Natural killer cell treated with Interleukin-12 subunit alpha and Interleukin-12 subunit beta and Interleukin-15 and Interleukin-18, amount 100 ng/mL, for 72 hours (primary cell): ENCODE data around the gene CFAP251. TPM values are rescaled to one million over a fixed set of nuclear protein-coding genes. Genes with fewer than 3 reads are reported as not detected.
A peak's percentile ranks its signal among the peaks of the same experiment; 100 is the strongest.

ENCODE experiments used
- ATAC-seq, 2 donors: fragments of 150-1000 bp; cut with Tn5 transposase in 1 of 2; sonication (Bioruptor Pico), chemical (Tn5 transposase) in 1 of 2; 2 replicates each; pipeline ENCODE4 v1.10.0; 2021
- DNase-seq: peaks from one replicate; pipeline ENCODE4 v3.0.0; 2022; ENCODE audit warnings: low spot score
- H3K27ac Mint-ChIP-seq, 2 donors: 1 replicate in 1 of 2; 2 replicates in 1 of 2; pipeline ENCODE4 v1.8.0; 2022; ENCODE audit warnings: mixed read lengths in 2 of 2, mild to moderate bottlenecking in 1 of 2, moderate library complexity in 1 of 2
- H3K27me3 Mint-ChIP-seq, 2 donors: 1 replicate in 1 of 2; 2 replicates in 1 of 2; pipeline ENCODE4 v1.8.0; 2022; ENCODE audit warnings: mixed read lengths in 2 of 2
- H3K36me3 Mint-ChIP-seq: one replicate; pipeline ENCODE4 v1.8.0; 2022; ENCODE audit warnings: mixed read lengths
- H3K4me1 Mint-ChIP-seq, 2 donors: 1 replicate in 1 of 2; 2 replicates in 1 of 2; pipeline ENCODE4 v1.8.0; 2022; ENCODE audit warnings: low read depth in 2 of 2, mixed read lengths in 2 of 2, mild to moderate bottlenecking in 1 of 2
- H3K4me3 Mint-ChIP-seq: one replicate; pipeline ENCODE4 v1.8.0; 2022; ENCODE audit warnings: mixed read lengths
- H3K9me3 Mint-ChIP-seq: 2 replicates; pipeline ENCODE4 v1.8.0; 2022; ENCODE audit warnings: mixed read lengths
- total RNA-seq, 2 donors: library from RNA; stranded (reverse); gene quantifications; one replicate each; pipeline ENCODE4 v1.2.3, GENCODE V29; 2022

The CFAP251 gene
- total RNA-seq, 2 donors from 2014 or later = 2.0 to 2.9 TPM

DNA sequence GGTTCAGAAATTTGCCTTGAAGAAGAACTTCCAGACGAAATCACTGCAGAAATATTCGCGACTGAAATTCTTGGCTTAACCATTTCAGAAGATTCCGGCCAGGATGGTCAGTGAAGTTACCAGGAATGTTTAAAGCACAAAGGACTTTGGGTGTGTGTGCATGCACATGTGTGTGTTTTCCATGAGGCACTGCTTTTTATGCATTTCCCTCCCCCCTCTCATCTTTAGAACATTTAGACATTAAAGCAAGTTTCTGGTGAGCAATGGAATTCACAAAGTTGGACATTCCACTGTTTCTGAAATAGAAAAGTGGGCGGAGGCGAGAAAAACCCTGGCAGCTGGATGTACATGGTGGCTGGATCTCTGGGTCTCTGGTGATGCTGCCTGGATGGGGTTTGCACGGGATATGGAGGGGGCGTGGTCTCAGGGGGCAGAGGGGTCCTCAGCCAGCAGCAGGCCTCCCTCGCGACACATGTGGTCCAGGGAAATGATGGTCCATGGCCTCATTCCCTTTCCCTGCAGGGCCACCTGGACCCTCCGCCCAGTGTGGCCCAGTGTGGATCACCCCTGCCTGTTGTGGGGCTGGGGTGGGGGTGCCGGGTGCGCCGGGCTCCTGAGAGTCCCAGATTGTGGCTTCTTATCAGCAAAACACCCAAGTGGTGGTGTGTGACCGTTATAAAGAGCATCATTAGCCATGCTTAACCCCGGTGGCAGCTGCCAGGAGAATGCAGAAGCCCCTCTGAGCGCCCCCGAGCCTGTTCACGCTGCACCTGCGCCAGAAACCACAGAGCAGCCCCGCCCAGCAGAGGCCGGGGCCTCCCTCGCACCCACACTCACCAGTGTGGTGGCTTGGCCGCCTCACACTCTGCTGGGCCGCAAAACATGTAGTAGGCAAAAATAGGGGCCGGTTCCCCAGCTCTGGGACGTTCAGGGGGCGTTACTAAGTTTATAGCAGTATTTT lies 85.5 kb downstream of the CFAP251 start:
- peaks cover 6 to 13% of the 10 kb centered on the region in 2 donors for H3K4me1 Mint-ChIP-seq
- no peaks in the 10 kb centered on the region for H3K9me3 Mint-ChIP-seq
- peak in 1 of 2 donors; percentile 66 for ATAC-seq
- H3K27ac Mint-ChIP-seq = no peak overlapping the region
- H3K36me3 Mint-ChIP-seq = no peaks in the 10 kb centered on the region
- H3K4me3 Mint-ChIP-seq = no peak overlapping the region
- H3K27me3 Mint-ChIP-seq = peaks cover 25 to 35% of the 10 kb centered on the region in 2 donors
- DNase-seq = no peak

DNA sequence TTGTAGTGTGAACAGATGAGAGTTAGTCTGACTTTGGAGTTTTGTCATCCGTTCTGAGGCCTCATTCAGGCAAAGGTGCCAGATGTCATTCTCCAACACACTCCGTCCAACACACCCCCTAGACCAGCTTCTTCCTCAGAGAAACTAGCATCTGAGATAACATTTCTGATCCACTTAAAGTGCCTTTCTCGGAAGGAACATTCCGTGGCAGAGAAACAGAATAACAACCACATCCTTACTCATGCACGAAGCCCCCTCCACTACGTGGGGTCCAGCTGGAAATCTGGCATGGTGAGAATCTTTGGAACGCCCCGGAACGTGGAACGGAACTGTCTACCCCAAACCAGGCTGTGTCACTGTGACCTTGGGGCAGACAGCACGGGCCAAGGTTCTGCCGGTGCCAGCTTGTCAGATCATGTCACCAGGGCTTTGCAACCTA lies 86.3 kb downstream of the CFAP251 start:
- Mint-ChIP-seq H3K27ac (no peak overlapping the region), H3K36me3 (no peaks in the 10 kb centered on the region), H3K4me1 (peaks cover 6 to 13% of the 10 kb centered on the region in 2 donors), H3K4me3 (no peak overlapping the region), H3K27me3 (peaks cover 23 to 30% of the 10 kb centered on the region in 2 donors), H3K9me3 (no peaks in the 10 kb centered on the region)
- DNase-seq (no peak), ATAC-seq (no peak)

- peaks cover 6 to 13% of the 10 kb centered on the region in 2 donors for H3K4me1 Mint-ChIP-seq
- H3K27me3 Mint-ChIP-seq = peaks cover 23 to 27% of the 10 kb centered on the region in 2 donors
- no peak for ATAC-seq
- H3K4me3 Mint-ChIP-seq = no peak overlapping the region
- H3K36me3 Mint-ChIP-seq = no peaks in the 10 kb centered on the region
- no peak for DNase-seq
- no peaks in the 10 kb centered on the region for H3K9me3 Mint-ChIP-seq
- no peak overlapping the region for H3K27ac Mint-ChIP-seq
Observed at GRCh38 chr12:122005252-122005776, 86.9 kb downstream of the CFAP251 start.

GRCh38 chr12:122006186-122006926 lies 88.0 kb downstream of the CFAP251 start:
- no peak for DNase-seq
- no peak overlapping the region for H3K27ac Mint-ChIP-seq
- peaks cover 6 to 13% of the 10 kb centered on the region in 2 donors for H3K4me1 Mint-ChIP-seq
- ATAC-seq = no peak
- peaks cover 25 to 27% of the 10 kb centered on the region in 2 donors for H3K27me3 Mint-ChIP-seq
- H3K4me3 Mint-ChIP-seq = no peak overlapping the region
- H3K36me3 Mint-ChIP-seq = no peaks in the 10 kb centered on the region
- no peaks in the 10 kb centered on the region for H3K9me3 Mint-ChIP-seq

- Mint-ChIP-seq H3K27me3 (peaks cover 12% of the 10 kb centered on the region in 2 donors), H3K4me3 (no peak overlapping the region), H3K27ac (no peak overlapping the region), H3K4me1 (peaks cover 6 to 10% of the 10 kb centered on the region in 2 donors), H3K9me3 (no peaks in the 10 kb centered on the region), H3K36me3 (no peaks in the 10 kb centered on the region)
- DNase-seq (no peak), ATAC-seq (no peak)
Observed at GRCh38 chr12:122009741-122010140, 91.3 kb downstream of the CFAP251 start.

DNA sequence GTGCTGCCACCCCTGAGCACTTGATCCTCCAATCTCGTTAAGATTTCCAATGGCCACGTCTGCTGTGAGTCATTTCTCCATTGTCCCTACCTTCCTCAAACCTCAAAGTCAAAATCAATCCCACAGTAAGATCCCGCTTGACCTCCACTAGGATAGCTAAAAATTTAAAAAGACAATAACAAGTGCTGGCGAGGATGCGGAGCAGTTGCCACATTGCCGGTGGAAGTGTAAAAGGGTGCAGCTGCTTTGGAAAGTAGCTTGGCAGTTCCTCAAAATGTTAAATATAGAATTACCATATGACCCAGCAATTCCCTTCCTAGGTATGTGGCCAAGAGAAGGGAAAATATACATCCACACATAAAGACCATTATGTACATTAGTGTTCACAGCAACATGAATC lies 93.8 kb downstream of the CFAP251 start:
- H3K4me3 Mint-ChIP-seq = no peak overlapping the region
- peaks cover 0 to 5% of the 10 kb centered on the region in 2 donors for H3K27me3 Mint-ChIP-seq
- H3K4me1 Mint-ChIP-seq = peaks cover 0 to 3% of the 10 kb centered on the region in 2 donors
- ATAC-seq (no peak), DNase-seq (no peak)
- no peak overlapping the region for H3K27ac Mint-ChIP-seq
- no peaks in the 10 kb centered on the region for H3K9me3 Mint-ChIP-seq
- H3K36me3 Mint-ChIP-seq = no peaks in the 10 kb centered on the region

DNA sequence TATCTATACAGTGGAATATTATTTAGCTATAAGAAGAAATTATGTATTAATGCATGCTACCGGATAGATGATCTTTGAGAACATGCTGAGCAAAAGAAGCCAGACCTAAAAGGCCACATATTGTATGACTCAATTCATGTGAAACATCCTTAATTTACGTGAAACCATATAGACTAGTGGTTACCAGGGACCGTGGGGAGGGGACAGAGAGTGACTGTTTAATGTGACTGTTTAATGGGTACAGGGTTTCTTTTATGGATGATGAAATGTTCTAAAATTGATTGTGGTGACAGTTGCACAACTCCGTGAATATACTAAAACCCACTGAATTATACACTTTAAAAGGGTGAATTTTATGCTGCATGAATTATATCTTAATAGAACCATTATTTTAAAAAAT lies 94.7 kb downstream of the CFAP251 start:
- Mint-ChIP-seq H3K27me3 (peaks cover 0 to 5% of the 10 kb centered on the region in 2 donors), H3K4me3 (no peak overlapping the region), H3K27ac (no peak overlapping the region), H3K36me3 (no peaks in the 10 kb centered on the region), H3K9me3 (no peaks in the 10 kb centered on the region), H3K4me1 (peaks cover 0 to 3% of the 10 kb centered on the region in 2 donors)
- ATAC-seq = peak; percentile 60 to 62
- no peak for DNase-seq

- Mint-ChIP-seq H3K36me3 (peaks cover under 1% of the 10 kb centered on the region), H3K27ac (no peak overlapping the region), H3K9me3 (no peaks in the 10 kb centered on the region), H3K27me3 (peaks cover 4 to 7% of the 10 kb centered on the region in 2 donors), H3K4me3 (no peak overlapping the region), H3K4me1 (peaks cover 0 to 3% of the 10 kb centered on the region in 2 donors)
- ATAC-seq (no peak), DNase-seq (no peak)
Observed at GRCh38 chr12:122013791-122014590, 95.6 kb downstream of the CFAP251 start.

- Mint-ChIP-seq H3K36me3 (peaks cover 9% of the 10 kb centered on the region), H3K4me3 (no peak overlapping the region), H3K4me1 (peaks cover 0 to 6% of the 10 kb centered on the region in 2 donors), H3K27ac (no peak overlapping the region), H3K9me3 (no peaks in the 10 kb centered on the region), H3K27me3 (peaks cover 12 to 13% of the 10 kb centered on the region in 2 donors)
- ATAC-seq (no peak), DNase-seq (no peak)
Observed at GRCh38 chr12:122014781-122015180, 96.4 kb downstream of the CFAP251 start.

DNA sequence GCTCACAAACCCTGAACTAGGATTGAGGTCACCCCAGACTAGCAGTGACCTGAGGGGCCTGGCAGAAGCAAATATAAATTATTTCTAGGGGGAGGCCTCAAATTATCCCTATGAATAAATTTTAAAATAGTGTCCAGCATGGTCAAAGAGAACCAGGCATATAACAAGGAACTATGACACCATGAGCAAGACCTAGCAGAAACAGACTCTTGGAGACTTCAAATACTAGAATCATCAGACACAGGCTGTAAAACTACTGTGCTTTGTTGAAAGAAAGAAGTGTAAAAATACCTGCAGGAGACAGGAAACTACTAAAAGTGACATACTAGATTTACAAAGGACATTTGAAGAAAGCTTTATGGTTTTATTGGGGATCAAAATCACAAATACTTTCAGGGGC lies 100.1 kb downstream of the CFAP251 start:
- no peaks in the 10 kb centered on the region for H3K9me3 Mint-ChIP-seq
- no peak for DNase-seq
- H3K27me3 Mint-ChIP-seq = peaks cover 20 to 26% of the 10 kb centered on the region in 2 donors
- peaks cover 0 to 8% of the 10 kb centered on the region in 2 donors for H3K4me1 Mint-ChIP-seq
- no peak overlapping the region for H3K4me3 Mint-ChIP-seq
- ATAC-seq = no peak
- no peak overlapping the region for H3K27ac Mint-ChIP-seq
- peaks cover 9% of the 10 kb centered on the region for H3K36me3 Mint-ChIP-seq

DNA sequence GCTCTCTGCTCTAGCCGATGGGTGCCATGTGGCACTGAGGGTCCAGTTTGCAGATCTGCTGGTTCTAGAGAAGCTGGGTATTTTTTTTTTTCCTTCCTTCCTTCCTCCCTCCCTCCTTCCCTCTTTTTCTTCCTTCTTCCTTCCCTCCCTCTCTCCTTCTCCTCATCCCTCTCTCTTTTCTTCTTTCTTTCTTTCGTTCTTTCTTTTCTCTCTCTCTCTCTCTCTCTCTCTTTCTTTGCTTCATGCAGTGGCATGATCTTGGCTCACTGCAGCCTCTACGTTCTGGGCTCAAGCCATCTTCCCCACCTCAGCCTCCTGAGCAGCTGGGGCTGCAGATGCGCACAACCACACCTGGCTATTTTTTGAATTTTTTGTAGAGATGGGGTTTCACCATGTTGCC lies 100.5 kb downstream of the CFAP251 start:
- Mint-ChIP-seq H3K4me3 (no peak overlapping the region), H3K36me3 (peaks cover 9% of the 10 kb centered on the region), H3K27ac (no peak overlapping the region), H3K27me3 (peaks cover 20 to 26% of the 10 kb centered on the region in 2 donors), H3K4me1 (peaks cover 0 to 8% of the 10 kb centered on the region in 2 donors), H3K9me3 (no peaks in the 10 kb centered on the region)
- ATAC-seq (no peak), DNase-seq (no peak)

DNA sequence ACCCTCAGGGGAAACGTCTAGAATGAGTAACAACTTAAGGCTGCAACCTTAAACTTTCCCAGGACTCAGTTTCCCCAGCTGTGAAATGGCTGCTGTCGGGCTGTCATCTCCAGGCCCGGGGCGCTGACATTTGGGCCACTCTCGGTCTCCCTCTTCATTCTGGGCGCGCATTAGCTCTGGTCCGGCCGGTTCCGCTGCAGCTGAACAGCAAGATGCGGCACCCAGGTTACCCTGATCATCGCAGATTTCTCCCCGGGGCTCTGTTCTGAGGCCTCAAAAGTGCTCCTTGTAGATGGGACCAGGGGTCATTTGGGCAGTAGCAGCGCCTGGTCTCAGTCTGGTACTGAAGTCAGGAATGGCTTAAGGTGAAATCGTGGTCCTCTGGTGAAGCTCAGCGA lies 102.4 kb downstream of the CFAP251 start:
- DNase-seq (no peak), ATAC-seq (no peak)
- Mint-ChIP-seq H3K27me3 (peaks cover 23 to 26% of the 10 kb centered on the region in 2 donors), H3K4me1 (peaks cover 0 to 8% of the 10 kb centered on the region in 2 donors), H3K9me3 (no peaks in the 10 kb centered on the region), H3K36me3 (peaks cover 9% of the 10 kb centered on the region), H3K4me3 (peak overlapping the region; percentile 58), H3K27ac (no peak overlapping the region)
